ENCODE measurements around the gene FUT3. TPM values are rescaled to one million over a fixed set of nuclear protein-coding genes. Genes with fewer than 3 reads are reported as not detected.

FUT3 gene
- total and polyA plus RNA-seq, 2 of the 8 experiments (the other 6 are each of a cell fraction or from before 2014, with no cell fraction given) = 0.15 to 0.63 TPM

- TF ChIP-seq SP4 (IDR thresholded peaks at IDR 0.05; ENCODE audit: low read length) (no peak), ASH2L (IDR thresholded peaks at IDR 0.05; ENCODE audit: low read length) (no peak), RNF2 (IDR thresholded peaks at IDR 0.05; ENCODE audit: borderline replicate concordance, low read depth, low read length, missing control alignments, poor library complexity, severe bottlenecking) (no peak), TAF1 (IDR thresholded peaks at IDR 0.05; ENCODE audit: low read depth, low read length) (no peak), MAX (IDR thresholded peaks at IDR 0.05) (no peak)
These were observed 48.7 kb upstream of the FUT3 start (continued) for GRCh38 chr19:5899728-5900526.

All from H1 (cell line).